Natural killer cell (primary cell): Measurements from ENCODE around the gene SELENOS. TPM values are rescaled to one million over a fixed set of nuclear protein-coding genes. Genes with fewer than 3 reads are reported as not detected.

Experiments
- ATAC-seq, 3 donors: fragments of 150-1000 bp in 2 of 3; fragments of 200-7000 bp in 1 of 3; cut with Tn5 transposase; 1 replicate in 1 of 3; 2 replicates in 2 of 3; pipeline ENCODE4 v1.10.0; 2021; ENCODE audit warnings: mild to moderate bottlenecking in 2 of 3, moderate library complexity in 2 of 3
- DNase-seq, 2 donors: peaks; one replicate each; pipeline versions ENCODE4 v3.0.0 to v3.0.0-alpha.2; 2013 to 2021; ENCODE audit warnings: mixed read lengths in 1 of 2
- H3K27ac ChIP-seq: one replicate; pipeline ENCODE4 v1.5.1; 2013; ENCODE audit warnings: mild to moderate bottlenecking, low read length
- H3K27me3 ChIP-seq: one replicate; pipeline ENCODE4 v1.6.1; 2013; ENCODE audit warnings: low read length; ENCODE audit not compliant: control insufficient read depth, insufficient read depth
- H3K36me3 ChIP-seq: one replicate; pipeline ENCODE4 v1.6.1; 2013; ENCODE audit warnings: low read length; ENCODE audit not compliant: control insufficient read depth, insufficient read depth
- H3K4me1 ChIP-seq: one replicate; pipeline ENCODE4 v1.6.1; 2013; ENCODE audit warnings: low read length; ENCODE audit not compliant: control insufficient read depth, insufficient read depth
- H3K4me3 ChIP-seq: one replicate; pipeline ENCODE4 v1.5.1; 2013; ENCODE audit warnings: low read length
- H3K9me3 ChIP-seq: one replicate; pipeline ENCODE4 v1.6.1; 2013; ENCODE audit warnings: low read length; ENCODE audit not compliant: control insufficient read depth, insufficient read depth
- H3K27ac Mint-ChIP-seq, 2 donors: one replicate each; pipeline ENCODE4 v1.8.0; 2022; ENCODE audit warnings: mild to moderate bottlenecking in 2 of 2, mixed read lengths in 2 of 2, moderate library complexity in 1 of 2
- H3K27me3 Mint-ChIP-seq, 2 donors: one replicate each; pipeline ENCODE4 v1.8.0; 2022; ENCODE audit warnings: low read depth in 2 of 2, mixed read lengths in 2 of 2
- H3K36me3 Mint-ChIP-seq: one replicate; pipeline ENCODE4 v1.8.0; 2022; ENCODE audit warnings: mixed read lengths
- H3K4me1 Mint-ChIP-seq, 2 donors: one replicate each; pipeline ENCODE4 v1.8.0; 2022; ENCODE audit warnings: mixed read lengths in 2 of 2
- H3K4me3 Mint-ChIP-seq: one replicate; pipeline ENCODE4 v1.8.0; 2022; ENCODE audit warnings: mild to moderate bottlenecking, moderate library complexity, mixed read lengths
- H3K9me3 Mint-ChIP-seq, 2 donors: one replicate each; pipeline ENCODE4 v1.8.0; 2022; ENCODE audit warnings: mixed read lengths in 2 of 2
- CTCF ChIP-seq: fragments of 200-600 bp; IDR thresholded peaks from one replicate; pipeline ENCODE4 v1.8.0; 2022; ENCODE audit warnings: antibody characterized with exemption
- WGBS: methylation state at CpG from one replicate; pipeline ENCODE4 v1.1.7; 2013; ENCODE audit warnings: missing lambda C conversion rate; ENCODE audit not compliant: insufficient coverage; 5-methylcytosine and 5-hydroxymethylcytosine counted together
- intact Hi-C: fragments of 100-400 bp; cut with micrococcal nuclease; formaldehyde crosslinking; loops from one replicate; pipeline ENCODE4 v1.14.2; 2022
- total RNA-seq, 4 donors: library from RNA; stranded (reverse); fragments of 120-200 nt in 1 of 4; gene quantifications; one replicate each; pipeline versions ENCODE4 v1.2.3 to v1.2.4, GENCODE V29; 2013 to 2022

SELENOS gene
- total RNA-seq, 3 donors from 2014 or later (not counting 1 experiment from before 2014, with no cell fraction given): 33.6 to 44.2 (median 38.4) TPM

- Mint-ChIP-seq H3K4me3 (peak overlapping the region; percentile 47), H3K36me3 (no peaks in the 10 kb centered on the region), H3K27ac (peak overlapping the region; percentile 95), H3K9me3 (no peaks in the 10 kb centered on the region), H3K4me1 (peaks cover 18 to 20% of the 10 kb centered on the region in 2 donors), H3K27me3 (no peaks in the 10 kb centered on the region)
- 59% methylated on average over 7 of the region's 7 CpGs for WGBS
- DNase-seq (no peak), ATAC-seq (no peak)
- H3K9me3 ChIP-seq: no peaks in the 10 kb centered on the region
- peaks cover 24% of the 10 kb centered on the region for H3K4me1 ChIP-seq
- H3K27me3 ChIP-seq: no peaks in the 10 kb centered on the region
- intact Hi-C loops: no loop called here
- no peak overlapping the region for H3K27ac ChIP-seq
- TF ChIP-seq CTCF: no peak
- H3K4me3 ChIP-seq: no peak overlapping the region
- H3K36me3 ChIP-seq: no peaks in the 10 kb centered on the region
These were observed 41.6 kb upstream of the SELENOS start for GRCh38 chr15:101318839-101319238.

- H3K27me3 Mint-ChIP-seq: no peaks in the 10 kb centered on the region
- H3K36me3 ChIP-seq: no peaks in the 10 kb centered on the region
- H3K4me3 ChIP-seq: no peak overlapping the region
- H3K4me1 ChIP-seq: peaks cover 24% of the 10 kb centered on the region
- H3K4me3 Mint-ChIP-seq: no peak overlapping the region
- DNase-seq (no peak), ATAC-seq (no peak)
- H3K27ac Mint-ChIP-seq: no peak overlapping the region
- H3K9me3 ChIP-seq: no peaks in the 10 kb centered on the region
- H3K27ac ChIP-seq: no peak overlapping the region
- intact Hi-C loops: no loop called here
- no peaks in the 10 kb centered on the region for H3K27me3 ChIP-seq
- 93% methylated on average over 20 of the region's 20 CpGs for WGBS
- H3K9me3 Mint-ChIP-seq: no peaks in the 10 kb centered on the region
- no peaks in the 10 kb centered on the region for H3K36me3 Mint-ChIP-seq
- no peak for TF ChIP-seq CTCF
- H3K4me1 Mint-ChIP-seq: peaks cover 18 to 20% of the 10 kb centered on the region in 2 donors
These were observed 41.0 kb upstream of the SELENOS start for GRCh38 chr15:101318147-101318819.

GRCh38 chr15:101317336-101317872, 40.1 kb upstream of the SELENOS start:
- Histone ChIP-seq H3K9me3 (no peaks in the 10 kb centered on the region), H3K36me3 (no peaks in the 10 kb centered on the region), H3K4me3 (no peak overlapping the region), H3K27me3 (no peaks in the 10 kb centered on the region), H3K4me1 (peaks cover 24% of the 10 kb centered on the region), H3K27ac (no peak overlapping the region)
- H3K27ac Mint-ChIP-seq: no peak overlapping the region
- no peaks in the 10 kb centered on the region for H3K27me3 Mint-ChIP-seq
- ATAC-seq: no peak
- no peak overlapping the region for H3K4me3 Mint-ChIP-seq
- TF ChIP-seq CTCF: no peak
- no peaks in the 10 kb centered on the region for H3K9me3 Mint-ChIP-seq
- peaks cover 18 to 20% of the 10 kb centered on the region in 2 donors for H3K4me1 Mint-ChIP-seq
- 91% methylated on average over 2 of the region's 6 CpGs for WGBS
- intact Hi-C loops: no loop called here
- no peaks in the 10 kb centered on the region for H3K36me3 Mint-ChIP-seq
- no peak for DNase-seq
